H1 (cell line): ENCODE data around the gene PLB1. TPM values are rescaled to one million over a fixed set of nuclear protein-coding genes. Genes with fewer than 3 reads are reported as not detected.

Experiments used
- CTCF ChIA-PET: fragments of 300-600 bp; sonication (Branson Sonifier 250); formaldehyde crosslinking; loops from one replicate; lab custom pipeline; 2021; ENCODE audit not compliant: partially characterized antibody; lab: Charles Lee
- POLR2A ChIA-PET: fragments of 300-600 bp; sonication (Branson Sonifier 250); formaldehyde crosslinking; loops from one replicate; lab custom pipeline; 2021; ENCODE audit warnings: inconsistent platforms; ENCODE audit not compliant: partially characterized antibody; lab: Charles Lee
- DNase-seq, 2 experiments: peaks; one replicate each; pipeline versions ENCODE4 v3.0.0 to v3.0.0-alpha.2; 2010 to 2022; ENCODE audit warnings: low spot score in 2 of 2, low read depth in 1 of 2, mixed read lengths in 1 of 2
- FAIRE-seq: peaks from 2 replicates; lab custom pipeline; 2011; peaks lifted over from hg19 to GRCh38; lab: Jason Lieb, UNC
- H2AFZ ChIP-seq: 2 replicates; pipeline ENCODE4 v1.8.1; 2012; ENCODE audit warnings: low read length, inconsistent platforms
- H2AK5ac ChIP-seq: 2 replicates; pipeline ENCODE4 v1.6.1; 2013; ENCODE audit warnings: low read depth, low read length
- H2BK120ac ChIP-seq: replicated peaks from 2 replicates; pipeline ENCODE3; 2013; ENCODE audit warnings: low read depth, low read length, inconsistent platforms
- H2BK12ac ChIP-seq: 2 replicates; pipeline ENCODE4 v1.6.1; 2013; ENCODE audit warnings: low read depth, low read length
- H2BK15ac ChIP-seq: 2 replicates; pipeline ENCODE4 v1.6.1; 2013; ENCODE audit warnings: low read length
- H2BK20ac ChIP-seq: 2 replicates; pipeline ENCODE4 v1.6.1; 2013; ENCODE audit warnings: low read length
- H2BK5ac ChIP-seq: 2 replicates; pipeline ENCODE4 v1.6.1; 2013; ENCODE audit warnings: low read depth, low read length
- H3K14ac ChIP-seq: 2 replicates; pipeline ENCODE4 v1.6.1; 2013; ENCODE audit warnings: inconsistent platforms; ENCODE audit not compliant: insufficient read length
- H3K18ac ChIP-seq: 2 replicates; pipeline ENCODE4 v1.6.1; 2013; ENCODE audit warnings: low read length; ENCODE audit errors: extremely low read depth
- H3K23ac ChIP-seq: 2 replicates; pipeline ENCODE4 v1.6.1; 2013; ENCODE audit warnings: inconsistent platforms; ENCODE audit not compliant: insufficient read length
- H3K23me2 ChIP-seq: 2 replicates; pipeline ENCODE4 v1.6.1; 2013; ENCODE audit warnings: low read depth, low read length
- H3K27ac ChIP-seq: 2 replicates; pipeline ENCODE4 v1.6.1; 2011; ENCODE audit warnings: low read depth, low read length, inconsistent platforms
- H3K27me3 ChIP-seq, 4 experiments: replicated peaks in 1 of 4; 1 replicate in 1 of 4; 2 replicates in 3 of 4; pipeline versions ENCODE4 v1.6.1 to v1.8.1; 2011 to 2013; ENCODE audit warnings: low read length in 3 of 4, mild to moderate bottlenecking in 3 of 4, inconsistent platforms in 2 of 4, mixed read lengths in 2 of 4, moderate library complexity in 1 of 4; ENCODE audit not compliant: control insufficient read depth in 3 of 4, insufficient read depth in 3 of 4; ENCODE audit errors: extremely low read depth in 1 of 4
- H3K36me3 ChIP-seq, 4 experiments: 2 replicates each; pipeline versions ENCODE4 v1.6.1 to v1.8.1; 2011 to 2013; ENCODE audit warnings: mild to moderate bottlenecking in 4 of 4, low read length in 3 of 4, moderate library complexity in 2 of 4, control low read depth in 1 of 4, inconsistent platforms in 1 of 4; ENCODE audit not compliant: insufficient read depth in 4 of 4, control insufficient read depth in 2 of 4
- H3K4ac ChIP-seq: replicated peaks from 2 replicates; pipeline ENCODE3; 2013; ENCODE audit warnings: low read length, low read depth, mixed read lengths, inconsistent platforms; ENCODE audit not compliant: insufficient read length
- H3K4me1 ChIP-seq, 4 experiments: replicated peaks in 1 of 4; 1 replicate in 1 of 4; 2 replicates in 3 of 4; pipeline versions ENCODE4 v1.6.1 to v1.8.1; 2011 to 2013; ENCODE audit warnings: low read length in 3 of 4, inconsistent platforms in 2 of 4, mixed read lengths in 1 of 4; ENCODE audit not compliant: insufficient read depth in 4 of 4, control insufficient read depth in 3 of 4
- H3K4me2 ChIP-seq, 2 experiments: 2 replicates each; pipeline versions ENCODE4 v1.6.1 to v1.8.1; 2011 to 2013; ENCODE audit warnings: low read depth in 2 of 2, low read length in 2 of 2, control low read depth in 1 of 2, inconsistent platforms in 1 of 2, mild to moderate bottlenecking in 1 of 2; ENCODE audit not compliant: insufficient read depth in 1 of 2
- H3K4me3 ChIP-seq, 4 experiments: fragments of 200-600, 300-600 bp in 1 of 4; sonication (generic), shearing (Covaris generic), sonication (Bioruptor Twin) in 1 of 4; 2 replicates each; pipeline versions ENCODE4 v1.5.1 to v1.8.1; 2011 to 2016; ENCODE audit warnings: low read length in 4 of 4, low read depth in 3 of 4, control low read depth in 2 of 4, inconsistent platforms in 2 of 4, mild to moderate bottlenecking in 2 of 4, mixed read lengths in 1 of 4, moderate library complexity in 1 of 4; ENCODE audit not compliant: insufficient read depth in 2 of 4; ENCODE audit errors: extremely low read depth in 1 of 4
- H3K56ac ChIP-seq: replicated peaks from 2 replicates; pipeline ENCODE3; 2013; ENCODE audit warnings: low read depth, mild to moderate bottlenecking, mixed read lengths, low read length, inconsistent platforms; ENCODE audit not compliant: insufficient read length
- H3K79me1 ChIP-seq: 2 replicates; pipeline ENCODE4 v1.6.1; 2013; ENCODE audit warnings: low read depth, low read length, control low read depth
- H3K79me2 ChIP-seq, 2 experiments: 2 replicates each; pipeline versions ENCODE4 v1.6.1 to v1.8.1; 2012 to 2013; ENCODE audit warnings: low read length in 2 of 2, mild to moderate bottlenecking in 2 of 2, inconsistent platforms in 1 of 2; ENCODE audit not compliant: insufficient read depth in 2 of 2, control insufficient read depth in 1 of 2
- H3K9ac ChIP-seq, 4 experiments: replicated peaks in 1 of 4; 1 replicate in 1 of 4; 2 replicates in 3 of 4; pipeline versions ENCODE4 v1.6.1 to v1.8.1; 2011 to 2013; ENCODE audit warnings: low read depth in 3 of 4, low read length in 3 of 4, control low read depth in 2 of 4, mild to moderate bottlenecking in 2 of 4, moderate library complexity in 2 of 4, inconsistent platforms in 1 of 4; ENCODE audit errors: extremely low read depth in 1 of 4
- H3K9me3 ChIP-seq, 2 experiments: 2 replicates each; pipeline versions ENCODE4 v1.6.1 to v1.8.1; 2012 to 2013; ENCODE audit warnings: mild to moderate bottlenecking in 2 of 2, moderate library complexity in 2 of 2, control low read depth in 1 of 2, inconsistent platforms in 1 of 2, low read depth in 1 of 2, low read length in 1 of 2, mixed read lengths in 1 of 2; ENCODE audit not compliant: insufficient read depth in 2 of 2
- H4K20me1 ChIP-seq, 2 experiments: replicated peaks in 1 of 2; 2 replicates each; pipeline versions ENCODE3 to v1.8.1; 2011 to 2013; ENCODE audit warnings: inconsistent platforms in 2 of 2, low read length in 2 of 2, mild to moderate bottlenecking in 1 of 2; ENCODE audit not compliant: insufficient read depth in 2 of 2, control insufficient read depth in 1 of 2
- H4K5ac ChIP-seq: 2 replicates; pipeline ENCODE4 v1.6.1; 2013; ENCODE audit warnings: low read length, low read depth, mixed read lengths, inconsistent platforms; ENCODE audit not compliant: insufficient read length
- H4K8ac ChIP-seq: 2 replicates; pipeline ENCODE4 v1.8.0; 2013; ENCODE audit warnings: mild to moderate bottlenecking, moderate library complexity, low read length, inconsistent platforms; ENCODE audit not compliant: insufficient read depth; ENCODE audit errors: extremely low read depth
- H4K91ac ChIP-seq: replicated peaks from 2 replicates; pipeline ENCODE3; 2013; ENCODE audit warnings: low read length, mixed read lengths, inconsistent platforms; ENCODE audit not compliant: insufficient read length
- BACH1 ChIP-seq: IDR thresholded peaks from 2 replicates; pipeline ENCODE4 v1.6.1; 2012; ENCODE audit warnings: low read length, improper control_type of control experiment
- TBP ChIP-seq: IDR thresholded peaks from 2 replicates; pipeline ENCODE4 v1.6.1; 2011; ENCODE audit warnings: low read depth, low read length, improper control_type of control experiment
- WGBS, 2 experiments: shearing (Covaris generic) in 1 of 2; methylation state at CpG; one replicate each; pipeline versions ENCODE4 v1.1.6 to v1.1.7; 2013 to 2015; ENCODE audit warnings: low lambda C conversion rate in 2 of 2, mixed read lengths in 2 of 2, inconsistent platforms in 1 of 2, low coverage in 1 of 2, missing lambda C conversion rate in 1 of 2; ENCODE audit not compliant: insufficient replicate concordance in 2 of 2, insufficient coverage in 1 of 2, insufficient read length in 1 of 2; ENCODE audit errors: extremely low coverage in 1 of 2, missing lambda C conversion rate in 1 of 2; 5-methylcytosine and 5-hydroxymethylcytosine counted together
- polyA plus RNA-seq, 7 experiments: library from polyadenylated mRNA; depleted of rRNA in 3 of 7; stranded (reverse) in 5 of 7; unstranded in 2 of 7; fragments of >200 nt in 5 of 7; fragments of 200-250 nt in 2 of 7; gene quantifications; 1 replicate in 5 of 7; 2 replicates in 1 of 7; 4 replicates in 1 of 7; pipeline versions ENCODE4 v1.2.1 to v1.2.3, GENCODE V29; 2011 to 2013; ENCODE audit warnings: missing spikeins in 2 of 7, mixed read lengths in 2 of 7
- total RNA-seq: library from RNA; stranded (reverse); fragmentation: NEBNext Ultra II Directional; extraction: Animal tissue kit (Norgen Biotek cat#: 25700); gene quantifications from 2 replicates; pipeline ENCODE4 v1.2.1, GENCODE V29; 2021

PLB1 gene
- total and polyA plus RNA-seq, 2 of the 8 experiments (the other 6 are each of a cell fraction or from before 2014, with no cell fraction given), result 0.20 to 0.36 TPM

DNA sequence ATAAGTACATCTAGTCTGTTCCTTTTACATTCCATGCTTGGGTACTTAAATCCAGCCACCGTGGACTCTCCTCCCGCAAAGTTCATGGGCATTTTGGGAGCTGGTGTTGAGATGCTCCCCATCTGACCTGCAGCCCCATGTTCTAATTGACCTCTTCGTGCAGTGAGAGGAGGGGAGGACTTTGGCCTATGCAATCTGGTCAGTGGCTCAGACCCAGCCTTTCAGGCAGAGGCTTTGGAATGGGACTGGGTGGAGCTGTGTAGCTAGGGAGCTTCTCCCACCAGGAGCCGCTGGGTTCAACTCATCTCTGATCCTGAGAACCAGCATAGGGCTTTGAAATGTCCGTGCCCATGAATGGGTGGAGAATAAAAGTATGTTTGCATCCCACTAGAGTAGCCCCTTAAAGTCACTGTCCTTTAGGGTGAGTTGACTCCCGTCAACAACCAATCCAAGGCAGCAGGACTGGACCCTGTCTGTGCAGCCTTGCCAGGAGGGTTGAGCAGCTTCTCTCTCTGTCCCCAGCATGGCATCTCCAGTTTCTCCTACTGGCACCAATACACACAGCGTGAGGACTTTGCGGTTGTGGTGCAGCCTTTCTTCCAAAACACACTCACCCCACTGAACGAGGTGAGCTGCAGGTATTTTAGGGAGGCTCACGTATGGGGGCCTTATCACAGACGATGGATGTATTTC, 135.8 kb downstream of the PLB1 start:
- H3K79me2 ChIP-seq, result no peaks in the 10 kb centered on the region
- CTCF ChIA-PET, result interaction anchor here (0.6 to 2.5 kb wide), 3 partner anchors 10 to 65 kb away, joined by 3 to 7 read pairs (median 3); no protein-coding TSS in a partner anchor

More for the DNA sequence above, 135.8 kb downstream of the PLB1 start:
- Histone ChIP-seq H3K56ac (no peak overlapping the region), H3K14ac (no peak overlapping the region), H2BK20ac (no peak overlapping the region), H3K4me1 (no peaks in the 10 kb centered on the region; a peak in 1 of 7 replicates), H3K36me3 (no peaks in the 10 kb centered on the region), H3K27me3 (no peaks in the 10 kb centered on the region), H3K9me3 (no peaks in the 10 kb centered on the region), H3K23ac (no peak overlapping the region), H2AK5ac (no peak overlapping the region), H2BK12ac (no peak overlapping the region), H4K5ac (no peak overlapping the region), H2BK120ac (no peak overlapping the region), H2BK15ac (no peak overlapping the region), H3K27ac (no peak overlapping the region), H2BK5ac (no peak overlapping the region), H3K18ac (no peak overlapping the region; the same call in 1 of the 2 replicates), H2AFZ (peak overlapping the region; percentile 30; the same call in 1 of the 2 replicates), H4K20me1 (no peaks in the 10 kb centered on the region), H3K23me2 (no peaks in the 10 kb centered on the region), H3K9ac (no peak overlapping the region), H3K4me2 (no peak overlapping the region), H3K4me3 (no peak overlapping the region), H4K8ac (no peak overlapping the region), H4K91ac (no peak overlapping the region), H3K4ac (no peak overlapping the region), H3K79me1 (no peaks in the 10 kb centered on the region)
- DNase-seq (no peak), FAIRE-seq (no peak)
- POLR2A ChIA-PET, result no interaction called here
- WGBS, 2 experiments, result 93% methylated on average over 11 of the region's 11 CpGs; no CpG with 5 or more reads in 1 of the 2 experiments
- no peak for TF ChIP-seq TBP
- TF ChIP-seq BACH1, result no peak
